GM12801 (cell line): ENCODE data around the gene LMBR1.

Source experiments
- CTCF ChIP-seq: IDR thresholded peaks from one replicate; pipeline ENCODE4 v1.5.1; 2011; ENCODE audit warnings: control low read depth; ENCODE audit not compliant: insufficient read length; ENCODE audit errors: extremely low read depth

Gene LMBR1

GRCh38 chr7:156776527-156776926 is 116.5 kb downstream of the LMBR1 start:
- no peak for TF ChIP-seq CTCF

- no peak for TF ChIP-seq CTCF
Observed at GRCh38 chr7:156773966-156774365, 119.0 kb downstream of the LMBR1 start.

- TF ChIP-seq CTCF = no peak
Observed at GRCh38 chr7:156772725-156773124, 120.3 kb downstream of the LMBR1 start.

GRCh38 chr7:156768698-156769472 is 124.1 kb downstream of the LMBR1 start:
- no peak for TF ChIP-seq CTCF

GRCh38 chr7:156766666-156767065 is 126.3 kb downstream of the LMBR1 start:
- TF ChIP-seq CTCF = no peak

- TF ChIP-seq CTCF = no peak
Observed at GRCh38 chr7:156765901-156766656, 126.9 kb downstream of the LMBR1 start.

- no peak for TF ChIP-seq CTCF
Observed at GRCh38 chr7:156764766-156765165, 128.2 kb downstream of the LMBR1 start.
